HepG2 (cell line): Measurements from ENCODE around the gene ASCC2.

Experiments
- CTCF ChIP-seq: sonication (generic); formaldehyde crosslinking; IDR thresholded peaks from 2 replicates; pipeline ENCODE4 v1.5.0; 2020; ENCODE audit warnings: mild to moderate bottlenecking, missing genetic modification reagents, moderate library complexity
- FOXM1 ChIP-seq: sonication (generic); formaldehyde crosslinking; IDR thresholded peaks from 2 replicates; pipeline ENCODE4 v1.5.0; 2020; ENCODE audit warnings: missing genetic modification reagents
- PBX3 ChIP-seq: sonication (generic); formaldehyde crosslinking; IDR thresholded peaks from 2 replicates; pipeline ENCODE4 v1.8.1; 2023; ENCODE audit warnings: missing genetic modification reagents, inconsistent platforms, borderline replicate concordance
- POLR2A ChIP-seq, 2 experiments: IDR thresholded peaks; 2 replicates each; pipeline ENCODE4 v1.6.1; 2011; ENCODE audit warnings: low read depth in 2 of 2, low read length in 2 of 2, mild to moderate bottlenecking in 1 of 2, moderate library complexity in 1 of 2; ENCODE audit not compliant: insufficient read depth in 1 of 2
- SIN3A ChIP-seq: IDR thresholded peaks from 2 replicates; pipeline ENCODE4 v1.6.1; 2011; ENCODE audit warnings: low read depth, mild to moderate bottlenecking, control low read depth, low read length, borderline replicate concordance
- TCF7L2 ChIP-seq: IDR thresholded peaks from 2 replicates; pipeline ENCODE4 v1.6.1; 2011; ENCODE audit warnings: mild to moderate bottlenecking, low read depth, low read length, moderate library complexity
- USF2 ChIP-seq, 2 experiments: sonication (generic) in 1 of 2; formaldehyde crosslinking in 1 of 2; IDR thresholded peaks; 2 replicates each; pipeline versions ENCODE4 v1.5.1 to v1.6.1; 2011 to 2020; ENCODE audit warnings: borderline replicate concordance in 1 of 2, low read depth in 1 of 2, low read length in 1 of 2, mild to moderate bottlenecking in 1 of 2, missing genetic modification reagents in 1 of 2, moderate library complexity in 1 of 2
- ZBTB49 ChIP-seq: sonication (generic); formaldehyde crosslinking; IDR thresholded peaks from 2 replicates; pipeline ENCODE4 v1.4.0; 2020; ENCODE audit warnings: missing genetic modification reagents, borderline replicate concordance
- ZNF24 ChIP-seq: fragments of 450-650 bp; IDR thresholded peaks from 2 replicates; pipeline ENCODE4 v1.6.1; 2017; ENCODE audit warnings: antibody characterized with exemption, mild to moderate bottlenecking
- ZNF335 ChIP-seq: sonication (generic); formaldehyde crosslinking; IDR thresholded peaks from 2 replicates; pipeline ENCODE4 v1.4.0; 2020; ENCODE audit warnings: missing genetic modification reagents

GRCh38 chr22:29790061-29790460 lies 48.0 kb downstream of the ASCC2 start:
- TF ChIP-seq ZNF24 (no peak), SIN3A (no peak), ZBTB49 (CRISPR knock-in tag) (no peak), POLR2A (IDR thresholded peaks at IDR 0.05; ENCODE audit: insufficient read depth in 1 of 2, low read depth in 2 of 2, low read length in 2 of 2) (no peak), TCF7L2 (no peak), ZNF335 (no peak), FOXM1 (CRISPR knock-in tag) (no peak), USF2 (IDR thresholded peaks at IDR 0.05; ENCODE audit: low read depth, low read length) (no peak), USF2 (CRISPR knock-in tag; IDR thresholded peaks at IDR 0.05; ENCODE audit: borderline replicate concordance) (no peak), CTCF (no peak), PBX3 (CRISPR knock-in tag) (no peak)
